Stimulated activated CD4-positive, alpha-beta T cell treated with anti-CD3 and anti-CD28 coated beads, Interleukin-1b, Interleukin-23, amount 100 ng/mL, for 1 hour (primary cell): ENCODE data around the gene SLC38A11.
"Not testable (repeated sequence)": the region's sequence is repeated elsewhere in the genome, so short reads cannot be mapped to it uniquely, and the experiment has no call there.

Source experiments
- DNase-seq, 2 donors: peaks; one replicate each; pipeline ENCODE4 v3.0.0-alpha.2; 2020; ENCODE audit warnings: low read depth in 2 of 2

Gene SLC38A11

DNA sequence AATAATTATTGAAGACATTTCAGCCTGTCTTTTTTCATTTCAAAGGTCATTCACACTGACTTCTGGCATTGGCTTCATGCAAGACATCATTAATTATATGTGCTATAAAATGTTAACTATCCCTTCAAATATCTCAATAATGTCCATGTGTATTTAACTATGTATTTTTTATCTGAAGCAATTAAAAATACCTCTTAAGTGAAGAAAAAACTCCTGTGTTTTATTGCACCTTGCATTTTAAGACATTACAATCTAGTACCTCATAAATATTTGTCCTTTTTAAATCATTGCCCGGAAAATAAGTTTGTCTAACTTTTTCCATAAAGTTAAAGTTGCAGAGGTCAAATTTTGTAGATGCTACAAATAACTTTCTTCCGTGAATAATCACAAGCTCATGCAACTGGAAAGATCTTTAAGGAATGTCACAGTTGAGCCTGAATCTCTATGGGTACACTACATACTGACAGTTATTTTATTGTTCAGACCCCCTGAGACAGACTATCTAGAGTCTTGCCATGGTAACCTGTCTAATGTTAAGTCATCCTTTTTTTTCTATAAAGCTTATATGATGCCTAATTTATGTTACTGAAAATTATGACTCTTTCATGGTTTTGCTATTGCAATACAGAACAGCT lies 75.3 kb downstream of the SLC38A11 start:
- DNase-seq, result no peak

- DNase-seq, result no peak
Measured at GRCh38 chr2:164877927-164878326, 77.4 kb downstream of the SLC38A11 start.

DNA sequence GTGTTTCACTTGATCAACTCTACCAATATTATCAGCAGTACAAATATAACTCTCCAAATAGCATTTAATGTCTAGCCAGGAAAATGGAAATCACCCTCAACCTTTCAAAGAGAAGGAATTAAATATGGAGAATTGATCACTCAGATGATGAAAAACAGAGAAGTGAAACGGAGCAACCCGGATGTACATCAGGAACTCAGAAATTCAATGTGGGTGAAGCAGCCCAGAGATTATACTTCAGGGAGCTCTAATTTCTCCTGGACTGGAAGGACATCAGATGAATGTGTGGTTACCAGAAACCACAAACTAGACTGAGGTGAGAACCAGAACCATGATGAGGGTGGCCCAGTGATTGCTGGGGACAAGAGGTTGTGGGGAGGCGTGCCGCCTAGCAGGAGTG lies 78.2 kb downstream of the SLC38A11 start:
- no peak for DNase-seq

DNA sequence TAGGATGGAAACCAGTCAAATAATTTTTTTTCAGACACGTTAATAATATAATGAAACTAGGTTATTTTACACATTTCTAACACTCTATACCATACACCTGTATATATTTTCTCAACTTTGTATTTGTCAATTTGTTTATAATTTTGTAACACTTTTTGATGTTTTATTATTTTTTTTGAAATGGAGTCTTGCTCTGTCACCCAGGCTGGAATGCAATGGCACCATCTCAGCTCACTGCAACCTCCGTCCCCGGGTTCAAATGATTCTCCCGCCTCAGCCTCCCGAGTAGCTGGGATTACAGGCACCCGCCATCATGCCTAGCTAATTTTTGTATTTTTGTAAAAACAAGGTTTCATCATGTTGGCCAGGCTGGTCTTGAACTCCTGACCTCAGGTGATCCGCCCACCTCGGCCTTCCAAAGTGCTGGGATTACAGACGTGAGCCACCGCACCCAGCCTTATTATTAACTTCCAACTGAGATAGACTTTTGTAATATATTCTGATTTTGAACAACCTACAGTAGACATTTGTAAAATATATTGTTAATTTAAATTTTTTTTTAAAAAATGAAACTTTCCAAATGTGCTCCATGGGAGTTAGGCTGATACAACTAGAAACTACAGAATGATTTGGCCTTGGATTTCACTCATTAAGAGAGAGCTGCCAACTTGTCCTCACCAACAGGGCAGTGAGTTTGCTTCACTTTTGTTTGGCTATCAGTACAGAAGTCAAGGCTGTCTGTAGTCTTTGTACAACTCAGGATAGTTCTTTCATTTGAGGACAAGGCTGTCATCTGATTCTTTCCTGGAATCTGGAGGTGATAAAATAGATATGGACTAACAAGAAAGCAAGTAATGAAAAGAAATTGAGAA lies 79.8 kb downstream of the SLC38A11 start:
- no peak for DNase-seq

DNA sequence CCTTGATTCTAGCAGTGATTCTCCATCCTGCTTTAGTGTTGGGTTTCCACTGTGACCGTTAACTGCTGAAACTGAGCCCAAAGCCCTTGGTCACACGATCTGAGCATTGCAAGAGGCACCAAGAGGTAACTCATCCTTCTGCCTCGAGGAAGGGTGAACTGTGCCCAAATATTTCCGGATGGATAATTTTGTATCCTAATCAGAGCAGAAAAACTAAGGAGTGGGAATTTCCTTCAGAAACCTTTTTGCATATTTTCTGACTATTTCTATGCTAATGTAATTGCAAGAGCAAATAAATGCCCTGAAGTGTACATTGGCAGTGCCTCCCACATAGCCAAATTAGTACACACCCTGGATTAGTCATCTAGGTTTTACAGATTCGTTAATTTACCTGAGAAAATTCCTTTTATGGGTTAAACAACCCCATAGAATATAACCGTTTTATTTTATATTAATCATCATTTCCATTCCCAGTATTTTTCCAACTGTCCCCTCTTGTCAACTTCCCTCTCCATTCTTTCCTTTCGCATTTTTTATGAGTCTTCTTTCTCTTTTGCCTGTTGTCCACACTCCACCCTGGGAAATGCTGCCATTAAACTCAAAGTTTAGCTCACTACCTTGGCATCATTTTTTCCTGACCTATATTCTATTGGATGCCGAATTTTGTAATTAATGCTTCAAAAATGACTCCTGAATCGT lies 82.0 kb downstream of the SLC38A11 start:
- no peak for DNase-seq

DNA sequence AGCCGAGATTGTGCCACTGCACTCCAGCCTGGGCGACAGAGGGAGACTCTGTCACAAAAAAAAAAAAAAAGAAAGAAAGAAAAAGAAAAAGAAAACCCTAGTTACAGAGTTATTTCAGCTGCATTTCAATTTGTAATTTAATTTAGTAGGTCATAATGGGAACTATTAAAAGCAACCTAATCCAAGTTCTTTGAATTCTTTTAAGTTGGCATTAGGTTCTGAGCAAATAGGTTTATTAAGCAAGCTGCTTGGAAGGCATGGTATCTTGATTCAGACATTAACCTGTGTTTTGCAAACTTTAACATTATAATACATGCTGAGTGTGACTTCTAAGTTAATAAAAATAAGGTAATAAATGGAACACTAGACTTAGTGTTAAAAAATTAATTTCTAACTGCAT lies 83.9 kb downstream of the SLC38A11 start:
- no peak for DNase-seq

DNA sequence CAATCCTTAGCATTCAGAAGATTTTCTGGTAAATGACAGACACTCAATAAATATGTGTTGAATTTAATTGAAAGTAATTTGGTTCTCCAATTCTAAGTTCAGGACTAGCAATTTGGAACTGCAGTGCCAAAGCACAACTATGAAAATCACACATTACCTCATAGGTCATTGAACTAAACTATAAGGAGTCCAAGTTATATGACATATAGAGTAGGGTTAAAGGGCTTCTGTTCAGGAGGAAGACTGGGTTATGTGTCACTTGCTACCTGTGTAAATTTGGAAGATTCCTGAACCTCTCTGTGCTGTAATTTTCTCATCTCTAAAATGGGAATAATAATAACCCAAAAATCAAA lies 85.9 kb downstream of the SLC38A11 start:
- no peak for DNase-seq

- no peak for DNase-seq
Measured at GRCh38 chr2:164868563-164869419, 86.5 kb downstream of the SLC38A11 start.

- no peak for DNase-seq
Measured at GRCh38 chr2:164867779-164868397, 87.4 kb downstream of the SLC38A11 start.

- DNase-seq, result not testable (repeated sequence)
Measured at GRCh38 chr2:164866381-164866780, 88.9 kb downstream of the SLC38A11 start.

- no peak for DNase-seq
Measured at GRCh38 chr2:164860694-164861042, 94.7 kb downstream of the SLC38A11 start.

- DNase-seq, result not testable (repeated sequence)
Measured at GRCh38 chr2:164859906-164860693, 95.2 kb downstream of the SLC38A11 start.

DNA sequence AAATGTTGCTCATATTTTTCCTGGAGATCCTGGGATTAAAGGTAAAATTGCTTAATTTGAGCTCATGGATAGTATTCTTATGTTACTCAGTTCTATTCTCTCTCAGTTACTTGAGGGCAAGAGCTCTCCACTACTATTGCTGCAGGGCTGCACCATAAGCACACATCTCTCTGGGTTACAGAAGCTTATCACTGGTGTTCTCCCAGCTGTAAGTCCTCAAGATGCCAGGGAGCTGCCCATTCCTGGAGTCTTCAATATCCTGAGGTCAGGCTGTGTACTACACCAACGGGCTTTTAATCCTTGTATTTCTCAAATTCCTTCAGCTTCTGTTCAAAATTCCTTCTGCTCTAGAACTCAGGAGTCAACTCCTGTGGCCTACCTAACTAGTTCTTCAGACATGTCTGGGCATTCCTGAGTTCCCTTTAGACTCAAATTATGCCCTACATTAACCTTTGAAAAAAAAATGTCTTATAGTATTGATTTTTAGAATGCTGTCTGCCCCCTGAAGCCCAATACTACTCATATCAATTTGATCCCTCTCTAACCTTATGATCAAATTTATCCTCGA lies 96.0 kb downstream of the SLC38A11 start:
- no peak for DNase-seq

DNA sequence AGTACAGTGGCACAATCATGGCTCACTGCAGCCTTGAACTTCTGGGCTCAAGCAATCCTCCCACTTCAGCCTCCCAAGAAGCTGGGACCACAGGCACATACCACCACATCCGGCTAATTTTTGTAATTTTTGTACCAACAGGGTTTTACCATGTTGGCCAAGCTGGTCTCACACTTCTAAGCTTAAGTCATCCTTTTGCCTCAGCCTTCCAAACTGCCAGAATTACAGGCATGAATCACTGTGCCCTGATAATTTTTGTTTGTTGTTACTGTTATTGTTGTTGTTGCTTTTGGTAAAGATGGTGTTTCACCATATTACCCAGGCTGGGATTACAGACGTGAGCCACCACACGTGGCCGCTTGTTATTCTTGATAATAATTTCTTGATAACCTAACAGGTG lies 103.2 kb downstream of the SLC38A11 start:
- DNase-seq, result no peak

- no peak for DNase-seq
Measured at GRCh38 chr2:164850235-164850634, 105.1 kb downstream of the SLC38A11 start.

DNA sequence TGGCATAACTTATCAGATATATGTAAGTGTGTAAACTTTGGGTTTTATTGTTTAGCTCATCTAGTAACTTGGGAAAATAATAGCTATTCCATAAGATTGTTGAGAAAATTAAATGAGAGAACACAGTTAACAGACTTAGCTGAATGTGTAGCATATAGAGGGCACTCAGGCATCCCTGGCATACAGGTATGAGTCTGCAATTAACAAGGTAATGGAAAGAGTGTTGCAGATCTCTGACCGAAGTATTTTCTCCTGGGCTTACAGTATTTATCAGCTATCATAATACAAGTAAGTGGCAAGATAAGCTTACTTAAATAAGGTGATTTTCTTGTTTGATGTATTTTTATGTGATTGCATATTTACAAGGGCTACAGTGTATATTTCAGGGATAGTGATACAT lies 105.8 kb downstream of the SLC38A11 start:
- no peak for DNase-seq

- no peak for DNase-seq
Measured at GRCh38 chr2:164847981-164848741, 107.2 kb downstream of the SLC38A11 start.

DNA sequence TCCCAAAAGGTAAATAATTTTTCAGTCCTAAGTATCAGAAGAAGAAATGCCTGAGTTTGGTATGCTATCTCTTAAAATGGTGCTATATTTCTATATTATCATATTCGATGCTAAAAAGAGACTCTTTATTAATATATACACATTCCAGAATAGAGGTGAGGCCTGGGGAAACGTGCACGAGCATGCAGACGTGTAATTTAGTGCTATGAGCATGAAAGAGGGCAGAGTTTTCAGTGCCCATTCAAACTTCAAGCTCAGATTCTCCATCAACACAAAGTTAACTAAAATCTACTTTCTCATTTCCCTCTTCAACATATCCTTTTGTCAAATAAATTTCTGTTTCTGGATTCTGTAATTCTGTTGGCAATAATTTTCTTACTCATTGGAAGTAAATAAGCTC lies 108.0 kb downstream of the SLC38A11 start:
- no peak for DNase-seq

GRCh38 chr2:164846276-164846675 lies 109.0 kb downstream of the SLC38A11 start:
- DNase-seq, result no peak
